ENCODE measurements around the gene KATNA1. TPM values are rescaled to one million over a fixed set of nuclear protein-coding genes. Genes with fewer than 3 reads are reported as not detected.

Gene KATNA1
- total and polyA plus RNA-seq, 2 experiments from 2014 or later: 19.1 to 21.4 TPM

- H3K27me3 ChIP-seq (ENCODE audit: insufficient read depth): no peaks in the 10 kb centered on the region
- no peaks in the 10 kb centered on the region for H3K9me2 ChIP-seq (ENCODE audit: insufficient read depth)
- peaks cover 23% of the 10 kb centered on the region for H3K36me3 Mint-ChIP-seq (ENCODE audit: low read depth)
- H3K4me1 Mint-ChIP-seq: no peaks in the 10 kb centered on the region
- no peak overlapping the region for H3K27ac Mint-ChIP-seq
- no peaks in the 10 kb centered on the region for H3K79me2 ChIP-seq (replicated peaks; ENCODE audit: insufficient read depth)
- H4K20me1 ChIP-seq (replicated peaks; ENCODE audit: insufficient read depth): 0 out of 2 replicates have a peak, but pooled peaks cover 4% of the 10 kb centered on the region
- DNase-seq (ENCODE audit: low spot score): no peak
- no peak overlapping the region for H3K27ac ChIP-seq (ENCODE audit: low read depth)
- H3K27me3 Mint-ChIP-seq (ENCODE audit: insufficient read depth, low read depth, poor library complexity): peaks cover 10% of the 10 kb centered on the region
- H3K4me3 Mint-ChIP-seq: no peak overlapping the region
- H3K4me1 ChIP-seq (ENCODE audit: insufficient read depth): no peaks in the 10 kb centered on the region
- no peak for ATAC-seq
- no peaks in the 10 kb centered on the region for H3K9me3 Mint-ChIP-seq
- H2AFZ ChIP-seq: no peak overlapping the region
- H3K36me3 ChIP-seq (ENCODE audit: insufficient read depth): peaks cover 12% of the 10 kb centered on the region
- no peak overlapping the region for H3K4me2 ChIP-seq
- no peaks in the 10 kb centered on the region for H3F3A ChIP-seq (replicated peaks; ENCODE audit: low read depth)
- H3K4me3 ChIP-seq: no peak overlapping the region
- TF ChIP-seq EZH2 (IDR thresholded peaks at IDR 0.05; ENCODE audit: low read depth, unreplicated experiment) (no peak), ZNF462 (CRISPR knock-in tag; IDR thresholded peaks at IDR 0.05) (no peak), ZNF331 (CRISPR knock-in tag; IDR thresholded peaks at IDR 0.05; ENCODE audit: low read depth) (no peak)
These were observed 11.5 kb upstream of the KATNA1 start for GRCh38 chr6:149660028-149660427.

- Histone ChIP-seq H3K79me2 (replicated peaks; ENCODE audit: insufficient read depth) (no peaks in the 10 kb centered on the region), H3F3A (replicated peaks; ENCODE audit: low read depth) (no peaks in the 10 kb centered on the region), H4K20me1 (replicated peaks; ENCODE audit: insufficient read depth) (no peaks in the 10 kb centered on the region), H3K4me2 (no peak overlapping the region), H3K36me3 (ENCODE audit: insufficient read depth) (peaks cover 9% of the 10 kb centered on the region; the same call in 1 of the 2 replicates), H3K4me1 (ENCODE audit: insufficient read depth) (no peaks in the 10 kb centered on the region), H3K27ac (ENCODE audit: low read depth) (no peak overlapping the region), H3K27me3 (ENCODE audit: insufficient read depth) (no peaks in the 10 kb centered on the region), H2AFZ (no peak overlapping the region), H3K9me2 (ENCODE audit: insufficient read depth) (no peaks in the 10 kb centered on the region), H3K4me3 (no peak overlapping the region)
- DNase-seq (ENCODE audit: low spot score) (no peak), ATAC-seq (no peak)
- Mint-ChIP-seq H3K4me1 (no peaks in the 10 kb centered on the region), H3K9me3 (no peaks in the 10 kb centered on the region), H3K27ac (no peak overlapping the region), H3K36me3 (ENCODE audit: low read depth) (peaks cover 13% of the 10 kb centered on the region; the same call in 2 of the 3 replicates), H3K27me3 (ENCODE audit: insufficient read depth, low read depth, poor library complexity) (peaks cover 11% of the 10 kb centered on the region), H3K4me3 (no peak overlapping the region)
- TF ChIP-seq JUNB (IDR thresholded peaks at IDR 0.05; ENCODE audit: unreplicated experiment): no peak
- TF ChIP-seq ZNF331 (CRISPR knock-in tag; IDR thresholded peaks at IDR 0.05; ENCODE audit: low read depth): no peak
- no peak for TF ChIP-seq CREB1 (CRISPR knock-in tag; IDR thresholded peaks at IDR 0.05; ENCODE audit: low read depth)
- TF ChIP-seq EZH2 (IDR thresholded peaks at IDR 0.05; ENCODE audit: low read depth, unreplicated experiment): no peak
- no peak for TF ChIP-seq POLR2AphosphoS5 (IDR thresholded peaks at IDR 0.05; ENCODE audit: low read depth)
- no peak for TF ChIP-seq ZNF462 (CRISPR knock-in tag; IDR thresholded peaks at IDR 0.05)
These were observed 8.9 kb upstream of the KATNA1 start for GRCh38 chr6:149657441-149657840.
